ENCODE results near the gene FANCD2. TPM values are rescaled to one million over a fixed set of nuclear protein-coding genes. Genes with fewer than 3 reads are reported as not detected.
"Not testable (repeated sequence)": the region's sequence is repeated elsewhere in the genome, so short reads cannot be mapped to it uniquely, and the experiment has no call there.

FANCD2 gene
- total and polyA plus RNA-seq, 5 donors from 2014 or later: 4.5 to 62.8 (median 10.4) TPM

DNA sequence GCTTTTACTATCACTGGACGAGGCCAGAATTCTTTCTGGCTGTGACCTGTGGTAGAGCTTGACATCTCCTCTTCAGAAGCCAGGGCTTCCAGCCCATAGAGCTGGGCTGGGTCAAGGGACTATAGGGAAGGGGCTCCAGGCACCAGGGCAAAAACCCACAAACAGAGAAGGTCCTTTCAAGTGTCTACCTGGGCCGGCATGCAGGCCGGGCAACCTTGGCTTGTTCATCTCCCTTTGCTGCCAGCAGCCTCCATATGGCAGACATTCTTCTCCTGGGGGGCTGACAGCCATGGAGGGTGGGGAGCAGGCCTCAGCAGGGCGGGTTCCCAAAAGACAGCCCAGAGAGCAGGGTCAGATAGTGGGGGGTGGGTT is 18.0 kb upstream of the FANCD2 start:
- ATAC-seq (ENCODE audit: low read depth in 2 of 2); H3K9me3 Mint-ChIP-seq; DNase-seq; H3K27ac ChIP-seq (ENCODE audit: insufficient read depth, low read length, poor library complexity, severe bottlenecking); H3K9me3 ChIP-seq (ENCODE audit: control insufficient read depth in 2 of 2, low read length in 2 of 2); H3K36me3 ChIP-seq (ENCODE audit: control insufficient read depth, insufficient read depth, low read length); H3K4me3 ChIP-seq (ENCODE audit: low read depth, low read length); H3K27me3 ChIP-seq (ENCODE audit: control insufficient read depth, insufficient read depth, low read length); H3K27me3 Mint-ChIP-seq; H3K36me3 Mint-ChIP-seq: not testable (repeated sequence)
- peak overlapping the region in 2 of 3 donors; percentile 64 to 83 for H3K27ac Mint-ChIP-seq
- peaks cover 0 to 29% (median 19%) of the 10 kb centered on the region in 4 donors for H3K4me1 Mint-ChIP-seq
- peak overlapping the region in 3 of 4 donors; percentile 80 to 83 (median 81) for H3K4me3 Mint-ChIP-seq
- H3K4me1 ChIP-seq (ENCODE audit: control insufficient read depth, insufficient read depth, low read length, poor library complexity, severe bottlenecking): peaks cover 24% of the 10 kb centered on the region

DNA sequence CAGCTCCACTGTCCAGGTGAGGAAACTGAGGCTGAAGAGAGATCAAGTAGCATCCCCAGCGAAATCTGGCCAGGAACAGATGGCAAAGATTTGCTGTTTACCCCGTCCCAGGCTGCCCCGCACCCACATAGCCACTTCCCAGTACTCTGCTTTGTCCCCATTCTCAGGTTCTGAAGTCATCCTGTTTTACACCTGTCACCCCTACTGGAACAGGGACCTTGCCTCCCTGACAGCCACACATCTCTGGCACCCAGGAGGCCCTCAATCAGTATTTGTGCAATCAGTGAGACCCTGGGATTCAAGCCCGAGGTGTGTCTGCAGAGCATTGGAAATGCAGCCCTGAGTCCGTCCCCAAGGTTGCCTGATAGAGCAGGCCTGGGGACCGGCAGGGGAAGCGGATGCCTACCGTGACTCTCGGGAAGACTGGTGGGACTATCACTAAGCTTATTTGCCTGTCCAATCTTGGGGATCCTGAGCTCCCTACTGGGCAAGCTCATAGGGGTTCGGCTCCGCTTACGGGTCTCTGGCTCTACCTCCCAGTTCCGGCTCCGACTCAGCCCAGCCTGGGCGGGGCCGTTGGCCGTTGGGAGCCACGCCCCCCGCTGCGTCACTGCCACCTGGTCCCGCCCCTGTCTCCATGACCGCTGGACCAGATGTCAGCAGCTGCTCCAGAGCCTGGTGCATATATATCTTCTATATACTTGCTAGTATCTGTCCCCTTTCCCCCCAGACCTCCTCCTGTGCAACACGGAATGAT is 17.5 kb upstream of the FANCD2 start:
- no peaks in the 10 kb centered on the region for H3K9me3 ChIP-seq (ENCODE audit: control insufficient read depth in 2 of 2, low read length in 2 of 2)
- ATAC-seq (ENCODE audit: low read depth in 2 of 2): peak; percentile 75 to 88
- peak overlapping the region in 2 of 3 donors; percentile 64 to 83 for H3K27ac Mint-ChIP-seq
- H3K27me3 ChIP-seq (ENCODE audit: control insufficient read depth, insufficient read depth, low read length): no peaks in the 10 kb centered on the region
- peaks cover 5% of the 10 kb centered on the region for H3K36me3 Mint-ChIP-seq
- no peaks in the 10 kb centered on the region for H3K36me3 ChIP-seq (ENCODE audit: control insufficient read depth, insufficient read depth, low read length)
- H3K4me3 ChIP-seq (ENCODE audit: low read depth, low read length): peak overlapping the region; percentile 72
- DNase-seq: peak; percentile 77 to 78 (median 77)
- H3K4me1 ChIP-seq (ENCODE audit: control insufficient read depth, insufficient read depth, low read length, poor library complexity, severe bottlenecking): peaks cover 24% of the 10 kb centered on the region
- H3K27ac ChIP-seq (ENCODE audit: insufficient read depth, low read length, poor library complexity, severe bottlenecking): no peak overlapping the region
- H3K9me3 Mint-ChIP-seq: peaks cover 0 to 2% (median 0%) of the 10 kb centered on the region in 7 donors
- H3K4me3 Mint-ChIP-seq: peak overlapping the region; percentile 73 to 83 (median 80)
- H3K4me1 Mint-ChIP-seq: peaks cover 0 to 29% (median 17%) of the 10 kb centered on the region in 4 donors
- no peaks in the 10 kb centered on the region for H3K27me3 Mint-ChIP-seq

DNA sequence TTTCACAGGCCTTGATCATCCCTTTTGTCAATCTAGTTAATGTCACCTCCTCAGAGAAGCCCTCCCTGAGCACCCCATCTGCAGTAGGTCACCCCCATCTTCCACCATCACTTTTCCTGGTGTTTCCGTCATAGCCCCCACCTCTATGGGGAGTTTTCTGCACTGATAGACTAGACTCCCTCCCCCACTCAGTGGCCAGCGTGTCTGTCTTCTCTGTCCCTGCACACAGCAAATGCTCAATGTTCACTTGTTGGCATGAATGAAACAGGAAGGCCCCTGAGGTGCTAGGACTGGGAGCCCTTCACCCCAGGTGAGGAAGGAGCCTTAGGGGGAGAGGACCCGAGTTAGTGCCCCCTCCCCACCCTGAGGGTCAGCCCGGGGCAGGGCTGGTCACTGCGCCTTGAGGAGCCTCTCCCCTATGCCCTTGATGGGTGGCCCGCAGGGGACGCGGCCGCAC is 15.8 kb upstream of the FANCD2 start:
- H3K4me1 ChIP-seq (ENCODE audit: control insufficient read depth, insufficient read depth, low read length, poor library complexity, severe bottlenecking): peaks cover 24% of the 10 kb centered on the region
- Mint-ChIP-seq H3K9me3 (peaks cover 0 to 2% (median 0%) of the 10 kb centered on the region in 7 donors), H3K27ac (peak overlapping the region in 2 of 3 donors; percentile 34 to 90), H3K36me3 (no peaks in the 10 kb centered on the region), H3K27me3 (no peaks in the 10 kb centered on the region), H3K4me3 (peak overlapping the region; percentile 13 to 81 (median 72)), H3K4me1 (peaks cover 0 to 29% (median 17%) of the 10 kb centered on the region in 4 donors)
- ATAC-seq (ENCODE audit: low read depth in 2 of 2): no peak
- DNase-seq: peak in 1 of 3 donors; percentile 16
- H3K4me3 ChIP-seq (ENCODE audit: low read depth, low read length): peak overlapping the region; percentile 37
- no peaks in the 10 kb centered on the region for H3K36me3 ChIP-seq (ENCODE audit: control insufficient read depth, insufficient read depth, low read length)
- no peak overlapping the region for H3K27ac ChIP-seq (ENCODE audit: insufficient read depth, low read length, poor library complexity, severe bottlenecking)
- H3K27me3 ChIP-seq (ENCODE audit: control insufficient read depth, insufficient read depth, low read length): no peaks in the 10 kb centered on the region
- no peaks in the 10 kb centered on the region for H3K9me3 ChIP-seq (ENCODE audit: control insufficient read depth in 2 of 2, low read length in 2 of 2)

DNA sequence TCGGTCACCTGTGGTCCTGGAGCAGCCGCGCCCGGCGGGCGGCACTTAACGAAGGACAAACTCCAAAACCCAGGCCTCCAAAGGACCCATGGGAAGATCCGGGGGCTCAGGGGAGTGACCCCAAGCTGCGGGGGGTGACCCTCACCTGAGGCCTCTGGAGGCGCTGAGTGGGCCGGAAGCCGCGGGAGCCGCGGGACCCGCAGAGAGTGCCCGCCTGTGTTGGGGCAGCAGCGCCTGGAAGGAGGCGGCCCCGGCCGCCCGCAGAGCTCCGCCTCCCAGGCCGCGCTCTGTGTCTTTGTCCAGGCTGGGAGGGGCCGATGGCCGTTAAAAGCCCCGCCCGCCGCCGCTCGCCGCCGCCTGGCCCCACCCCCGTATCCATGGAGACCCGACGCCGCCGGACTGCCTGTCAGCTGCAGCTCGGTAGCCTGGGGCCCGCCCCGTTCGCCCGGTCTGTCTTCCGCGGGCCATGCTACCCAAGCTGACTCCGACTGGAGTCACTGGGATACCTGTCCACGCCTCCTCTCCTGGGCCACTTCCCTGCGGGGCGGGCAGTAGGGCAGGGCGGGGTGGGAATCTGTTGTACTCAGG is 15.3 kb upstream of the FANCD2 start:
- H3K27me3 Mint-ChIP-seq: no peaks in the 10 kb centered on the region
- Histone ChIP-seq H3K27ac (ENCODE audit: insufficient read depth, low read length, poor library complexity, severe bottlenecking) (no peak overlapping the region), H3K9me3 (ENCODE audit: control insufficient read depth in 2 of 2, low read length in 2 of 2) (no peaks in the 10 kb centered on the region), H3K4me3 (ENCODE audit: low read depth, low read length) (no peak overlapping the region), H3K27me3 (ENCODE audit: control insufficient read depth, insufficient read depth, low read length) (no peaks in the 10 kb centered on the region), H3K4me1 (ENCODE audit: control insufficient read depth, insufficient read depth, low read length, poor library complexity, severe bottlenecking) (peaks cover 24% of the 10 kb centered on the region), H3K36me3 (ENCODE audit: control insufficient read depth, insufficient read depth, low read length) (no peaks in the 10 kb centered on the region)
- H3K27ac Mint-ChIP-seq: no peak overlapping the region
- ATAC-seq (ENCODE audit: low read depth in 2 of 2) (peak; percentile 58 to 72), DNase-seq (peak; percentile 61 to 88 (median 80))
- H3K9me3 Mint-ChIP-seq: peaks cover 0 to 2% (median 0%) of the 10 kb centered on the region in 7 donors
- H3K4me1 Mint-ChIP-seq: peaks cover 0 to 29% (median 17%) of the 10 kb centered on the region in 4 donors
- no peaks in the 10 kb centered on the region for H3K36me3 Mint-ChIP-seq
- H3K4me3 Mint-ChIP-seq: peak overlapping the region in 3 of 4 donors; percentile 64 to 74 (median 71)

DNA sequence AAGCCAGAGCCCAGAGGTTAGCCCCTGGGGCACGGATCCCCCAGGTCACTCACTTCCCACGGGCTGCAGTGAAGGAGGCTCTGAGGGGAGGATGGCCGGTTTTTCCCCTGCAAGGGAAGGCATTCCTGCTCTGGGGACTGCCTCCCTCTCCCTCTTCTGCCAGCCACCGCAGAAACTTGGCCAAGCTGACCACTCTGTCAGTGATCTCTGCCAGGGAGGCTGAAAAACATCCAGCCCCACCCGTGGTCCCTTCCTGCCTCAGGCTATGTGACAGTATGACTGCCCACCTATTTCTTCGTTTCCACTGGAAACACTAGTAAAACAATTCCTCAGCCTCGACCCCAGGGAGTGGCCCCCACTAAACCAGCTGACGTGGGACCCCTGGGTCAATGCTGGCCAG is 14.6 kb upstream of the FANCD2 start:
- H3K9me3 Mint-ChIP-seq: peaks cover 0 to 2% (median 0%) of the 10 kb centered on the region in 7 donors
- H3K4me3 Mint-ChIP-seq: peak overlapping the region; percentile 46 to 71 (median 67)
- no peak overlapping the region for H3K27ac ChIP-seq (ENCODE audit: insufficient read depth, low read length, poor library complexity, severe bottlenecking)
- no peak for DNase-seq
- H3K4me1 ChIP-seq (ENCODE audit: control insufficient read depth, insufficient read depth, low read length, poor library complexity, severe bottlenecking): peaks cover 24% of the 10 kb centered on the region
- ATAC-seq (ENCODE audit: low read depth in 2 of 2): no peak
- no peaks in the 10 kb centered on the region for H3K36me3 ChIP-seq (ENCODE audit: control insufficient read depth, insufficient read depth, low read length)
- H3K4me1 Mint-ChIP-seq: peaks cover 0 to 26% (median 15%) of the 10 kb centered on the region in 4 donors
- no peaks in the 10 kb centered on the region for H3K27me3 Mint-ChIP-seq
- no peaks in the 10 kb centered on the region for H3K9me3 ChIP-seq (ENCODE audit: control insufficient read depth in 2 of 2, low read length in 2 of 2)
- no peaks in the 10 kb centered on the region for H3K36me3 Mint-ChIP-seq
- H3K27ac Mint-ChIP-seq: no peak overlapping the region
- H3K27me3 ChIP-seq (ENCODE audit: control insufficient read depth, insufficient read depth, low read length): no peaks in the 10 kb centered on the region
- no peak overlapping the region for H3K4me3 ChIP-seq (ENCODE audit: low read depth, low read length)

DNA sequence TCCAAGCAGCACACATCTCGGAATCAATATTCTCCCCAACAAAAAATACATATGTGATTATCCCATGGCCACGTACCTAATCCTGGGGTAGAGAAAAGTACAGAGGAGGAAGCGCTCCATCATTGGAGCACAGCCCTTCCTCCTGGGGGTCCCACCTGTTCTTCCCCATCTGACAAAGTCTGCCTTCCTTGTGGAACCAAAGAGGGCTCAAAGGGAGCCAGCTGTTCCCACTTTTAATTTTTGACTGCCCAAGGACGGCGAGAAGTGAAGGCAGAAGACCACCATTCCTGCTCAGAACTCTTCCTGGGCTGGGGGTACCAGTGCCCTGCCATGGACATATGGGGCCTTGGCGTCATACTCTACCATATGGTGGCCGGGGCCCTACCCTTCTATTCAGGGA is 14.1 kb upstream of the FANCD2 start:
- Histone ChIP-seq H3K27me3 (ENCODE audit: control insufficient read depth, insufficient read depth, low read length) (no peaks in the 10 kb centered on the region), H3K4me1 (ENCODE audit: control insufficient read depth, insufficient read depth, low read length, poor library complexity, severe bottlenecking) (peaks cover 24% of the 10 kb centered on the region), H3K4me3 (ENCODE audit: low read depth, low read length) (no peak overlapping the region), H3K36me3 (ENCODE audit: control insufficient read depth, insufficient read depth, low read length) (no peaks in the 10 kb centered on the region), H3K9me3 (ENCODE audit: control insufficient read depth in 2 of 2, low read length in 2 of 2) (no peaks in the 10 kb centered on the region), H3K27ac (ENCODE audit: insufficient read depth, low read length, poor library complexity, severe bottlenecking) (no peak overlapping the region)
- Mint-ChIP-seq H3K4me1 (peaks cover 0 to 26% (median 15%) of the 10 kb centered on the region in 4 donors), H3K4me3 (peak overlapping the region; percentile 38 to 71 (median 67)), H3K27me3 (no peaks in the 10 kb centered on the region), H3K9me3 (peaks cover 0 to 2% (median 0%) of the 10 kb centered on the region in 7 donors), H3K36me3 (no peaks in the 10 kb centered on the region), H3K27ac (no peak overlapping the region)
- ATAC-seq (ENCODE audit: low read depth in 2 of 2) (no peak), DNase-seq (no peak)

DNA sequence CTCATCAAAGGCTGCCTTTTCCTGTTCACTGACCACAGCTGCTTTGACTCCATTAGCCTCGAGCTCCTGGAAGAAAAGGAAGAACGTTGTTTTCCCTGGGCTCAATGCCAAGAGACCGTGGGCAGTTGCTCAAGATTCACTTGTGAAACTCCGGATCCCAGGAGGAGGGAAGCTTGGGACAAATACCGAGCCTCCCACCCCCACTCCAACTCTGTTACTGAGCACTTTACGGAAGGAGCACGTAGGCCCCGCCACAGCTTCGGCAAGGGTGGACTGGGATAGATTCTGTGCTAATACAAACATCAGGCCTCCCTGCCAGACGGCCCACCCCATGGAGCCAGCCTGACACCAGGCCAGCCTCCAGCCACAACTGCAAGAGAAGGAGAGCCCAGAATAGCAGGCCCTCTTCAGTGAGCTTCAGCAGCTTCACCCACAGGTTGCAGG is 10.8 kb upstream of the FANCD2 start:
- H3K4me3 ChIP-seq (ENCODE audit: low read depth, low read length): no peak overlapping the region
- no peak overlapping the region for H3K4me3 Mint-ChIP-seq
- H3K36me3 ChIP-seq (ENCODE audit: control insufficient read depth, insufficient read depth, low read length): peaks cover 9% of the 10 kb centered on the region
- DNase-seq (no peak), ATAC-seq (ENCODE audit: low read depth in 2 of 2) (no peak)
- H3K9me3 ChIP-seq (ENCODE audit: control insufficient read depth in 2 of 2, low read length in 2 of 2): no peaks in the 10 kb centered on the region
- H3K27me3 ChIP-seq (ENCODE audit: control insufficient read depth, insufficient read depth, low read length): no peaks in the 10 kb centered on the region
- no peaks in the 10 kb centered on the region for H3K9me3 Mint-ChIP-seq
- H3K4me1 ChIP-seq (ENCODE audit: control insufficient read depth, insufficient read depth, low read length, poor library complexity, severe bottlenecking): peaks cover 9% of the 10 kb centered on the region
- peaks cover 0 to 16% (median 4%) of the 10 kb centered on the region in 4 donors for H3K4me1 Mint-ChIP-seq
- no peaks in the 10 kb centered on the region for H3K27me3 Mint-ChIP-seq
- H3K36me3 Mint-ChIP-seq: peaks cover 12% of the 10 kb centered on the region
- H3K27ac ChIP-seq (ENCODE audit: insufficient read depth, low read length, poor library complexity, severe bottlenecking): no peak overlapping the region
- no peak overlapping the region for H3K27ac Mint-ChIP-seq

Data from CD4-positive, CD25-positive, alpha-beta regulatory T cell (primary cell).